Esophagus squamous epithelium (tissue), 5 donors: ENCODE measurements around the gene ATXN1. TPM values are rescaled to one million over a fixed set of nuclear protein-coding genes. Genes with fewer than 3 reads are reported as not detected.

Experiments used
- DNase-seq: peaks from one replicate; lab custom pipeline; 2025; lab: John Stamatoyannopoulos, UW
- H3K27ac ChIP-seq, 4 donors: fragments of 200-600 bp; sonication (generic); one replicate each; pipeline ENCODE4 v1.5.1; 2016 to 2019; ENCODE audit warnings: mild to moderate bottlenecking in 1 of 4
- H3K27me3 ChIP-seq, 4 donors: fragments of 200-600 bp; sonication (generic); 1 replicate in 3 of 4; 2 replicates in 1 of 4; pipeline versions ENCODE4 v1.5.1 to v1.6.0; 2017 to 2021; ENCODE audit warnings: antibody characterized with exemption in 1 of 4
- H3K36me3 ChIP-seq, 3 donors: fragments of 200-600 bp; sonication (generic); one replicate each; pipeline ENCODE4 v1.5.1; 2016 to 2019
- H3K4me1 ChIP-seq, 3 donors: fragments of 200-600 bp; sonication (generic); one replicate each; pipeline ENCODE4 v1.5.1; 2017 to 2019
- H3K4me3 ChIP-seq, 4 donors: fragments of 200-600 bp; sonication (generic); 1 replicate in 3 of 4; 2 replicates in 1 of 4; pipeline ENCODE4 v1.5.1; 2016 to 2019; ENCODE audit warnings: mild to moderate bottlenecking in 2 of 4, moderate library complexity in 1 of 4
- H3K9me3 ChIP-seq, 3 donors: fragments of 200-600 bp; sonication (generic); one replicate each; pipeline ENCODE4 v1.5.1; 2016 to 2019
- POLR2A ChIP-seq, 4 donors: fragments of 450-650 bp; IDR thresholded peaks; one replicate each; pipeline ENCODE4 v1.6.1; 2017; ENCODE audit warnings: antibody characterized with exemption in 4 of 4, mild to moderate bottlenecking in 4 of 4, moderate library complexity in 3 of 4
- WGBS, 2 donors: methylation state at CpG; one replicate each; pipeline ENCODE4 v1.1.5; 2018; 5-methylcytosine and 5-hydroxymethylcytosine counted together
- intact Hi-C: fragments of 100-400 bp; cut with DNase I; formaldehyde crosslinking; loops from one replicate; pipeline ENCODE4 v1.15.0; 2022
- total RNA-seq, 4 donors: library from RNA; depleted of rRNA; stranded (reverse); fragments of >200 nt; gene quantifications; one replicate each; pipeline ENCODE4 v1.1.0, GENCODE V29; 2016
- TF ChIP-seq, protein P1 (sequence below), 6 experiments: fragments of 450-650 bp in 4 of 6; fragments of 200-600 bp in 2 of 6; sonication (generic) in 2 of 6; IDR thresholded peaks; one replicate each; pipeline ENCODE4 v1.5.1; 2016 to 2019; ENCODE audit warnings: antibody characterized with exemption in 6 of 6, mild to moderate bottlenecking in 4 of 6, moderate library complexity in 4 of 6
- donor health status: DM: yes; HTN: yes; CAD: no.

The ATXN1 gene
- total RNA-seq, 4 donors from 2014 or later: 17.5 to 50.5 (median 28.5) TPM

DNA sequence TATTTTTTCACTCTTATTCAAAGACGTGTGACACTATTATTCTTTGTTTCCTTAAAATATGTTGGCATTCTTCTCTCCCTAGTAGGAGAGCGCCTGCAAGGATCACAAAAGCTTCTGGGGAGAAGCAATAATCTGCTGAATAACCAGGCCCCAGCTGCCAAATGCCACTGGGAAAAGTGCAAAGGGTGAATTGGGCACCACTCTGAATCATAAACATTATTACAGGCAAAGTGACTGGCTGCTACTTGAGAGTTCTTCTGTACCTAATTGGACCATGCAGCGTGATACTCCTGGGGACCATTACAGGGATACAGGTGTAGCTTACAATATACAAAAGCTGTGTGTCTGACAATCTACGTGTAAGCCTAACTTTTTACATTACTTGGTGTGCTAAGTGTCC is 152.8 kb downstream of the ATXN1 start:
- no peak for DNase-seq
- no peak for TF ChIP-seq POLR2A (IDR thresholded peaks at IDR 0.05)
- TF ChIP-seq, protein P1, sequence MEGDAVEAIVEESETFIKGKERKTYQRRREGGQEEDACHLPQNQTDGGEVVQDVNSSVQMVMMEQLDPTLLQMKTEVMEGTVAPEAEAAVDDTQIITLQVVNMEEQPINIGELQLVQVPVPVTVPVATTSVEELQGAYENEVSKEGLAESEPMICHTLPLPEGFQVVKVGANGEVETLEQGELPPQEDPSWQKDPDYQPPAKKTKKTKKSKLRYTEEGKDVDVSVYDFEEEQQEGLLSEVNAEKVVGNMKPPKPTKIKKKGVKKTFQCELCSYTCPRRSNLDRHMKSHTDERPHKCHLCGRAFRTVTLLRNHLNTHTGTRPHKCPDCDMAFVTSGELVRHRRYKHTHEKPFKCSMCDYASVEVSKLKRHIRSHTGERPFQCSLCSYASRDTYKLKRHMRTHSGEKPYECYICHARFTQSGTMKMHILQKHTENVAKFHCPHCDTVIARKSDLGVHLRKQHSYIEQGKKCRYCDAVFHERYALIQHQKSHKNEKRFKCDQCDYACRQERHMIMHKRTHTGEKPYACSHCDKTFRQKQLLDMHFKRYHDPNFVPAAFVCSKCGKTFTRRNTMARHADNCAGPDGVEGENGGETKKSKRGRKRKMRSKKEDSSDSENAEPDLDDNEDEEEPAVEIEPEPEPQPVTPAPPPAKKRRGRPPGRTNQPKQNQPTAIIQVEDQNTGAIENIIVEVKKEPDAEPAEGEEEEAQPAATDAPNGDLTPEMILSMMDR (IDR thresholded peaks at IDR 0.05): no peak
- WGBS, 2 donors: 70 to 84% methylated on average over 3 to 4 of the region's 4 CpGs
- intact Hi-C loops: no loop called here
- Histone ChIP-seq H3K27me3 (no peaks in the 10 kb centered on the region), H3K36me3 (peaks cover 0 to 34% (median 0%) of the 10 kb centered on the region in 3 donors), H3K4me3 (no peak overlapping the region), H3K4me1 (no peaks in the 10 kb centered on the region), H3K27ac (no peak overlapping the region), H3K9me3 (no peaks in the 10 kb centered on the region)

- no peaks in the 10 kb centered on the region for H3K9me3 ChIP-seq
- TF ChIP-seq, protein P1 (IDR thresholded peaks at IDR 0.05): no peak
- TF ChIP-seq POLR2A (IDR thresholded peaks at IDR 0.05): no peak
- no peak for DNase-seq
- H3K27ac ChIP-seq: no peak overlapping the region
- H3K4me3 ChIP-seq: no peak overlapping the region
- intact Hi-C loops: no loop called here
- H3K27me3 ChIP-seq: no peaks in the 10 kb centered on the region
- H3K4me1 ChIP-seq: peaks cover 0 to 16% (median under 1%) of the 10 kb centered on the region in 3 donors
- H3K36me3 ChIP-seq: peaks cover 0 to 14% (median 0%) of the 10 kb centered on the region in 3 donors
- WGBS, 2 donors: 82 to 90% methylated on average over 3 of the region's 3 CpGs
Observed at GRCh38 chr6:16602035-16602434, 159.2 kb downstream of the ATXN1 start.

GRCh38 chr6:16600701-16601100 is 160.6 kb downstream of the ATXN1 start:
- Histone ChIP-seq H3K36me3 (peaks cover 0 to 14% (median 0%) of the 10 kb centered on the region in 3 donors), H3K27me3 (no peaks in the 10 kb centered on the region), H3K9me3 (no peaks in the 10 kb centered on the region), H3K4me1 (peaks cover 0 to 24% (median 8%) of the 10 kb centered on the region in 3 donors), H3K27ac (no peak overlapping the region), H3K4me3 (no peak overlapping the region)
- WGBS, 2 donors: 90 to 94% methylated on average over 4 of the region's 4 CpGs
- intact Hi-C loops: no loop called here
- no peak for DNase-seq
- TF ChIP-seq POLR2A (IDR thresholded peaks at IDR 0.05): no peak
- TF ChIP-seq, protein P1 (IDR thresholded peaks at IDR 0.05): no peak

GRCh38 chr6:16600026-16600425 is 161.2 kb downstream of the ATXN1 start:
- Histone ChIP-seq H3K27me3 (no peaks in the 10 kb centered on the region), H3K4me3 (no peak overlapping the region), H3K27ac (no peak overlapping the region), H3K36me3 (peaks cover 0 to 14% (median 0%) of the 10 kb centered on the region in 3 donors), H3K9me3 (no peaks in the 10 kb centered on the region), H3K4me1 (peaks cover 0 to 24% (median 8%) of the 10 kb centered on the region in 3 donors)
- no peak for DNase-seq
- TF ChIP-seq, protein P1 (IDR thresholded peaks at IDR 0.05): no peak
- no peak for TF ChIP-seq POLR2A (IDR thresholded peaks at IDR 0.05)
- WGBS, 2 donors: 84% methylated on average over 3 of the region's 3 CpGs
- intact Hi-C loops: no loop called here

- Histone ChIP-seq H3K27me3 (no peaks in the 10 kb centered on the region), H3K36me3 (peaks cover 0 to 6% (median 0%) of the 10 kb centered on the region in 3 donors), H3K27ac (peak overlapping the region in 1 of 4 donors; percentile 23), H3K4me1 (peaks cover 0 to 24% (median 8%) of the 10 kb centered on the region in 3 donors), H3K9me3 (no peaks in the 10 kb centered on the region), H3K4me3 (no peak overlapping the region)
- no peak for DNase-seq
- TF ChIP-seq, protein P1 (IDR thresholded peaks at IDR 0.05): no peak
- no peak for TF ChIP-seq POLR2A (IDR thresholded peaks at IDR 0.05)
- WGBS, 2 donors: 57 to 62% methylated on average over 9 to 10 of the region's 10 CpGs
- intact Hi-C loops: no loop called here
Observed at GRCh38 chr6:16596616-16597331, 164.5 kb downstream of the ATXN1 start.
